Skeletal muscle cell (primary cell): ENCODE data around the gene SLC22A23.

ENCODE experiments used
- DNase-seq: peaks from one replicate; pipeline ENCODE4 v3.0.0-alpha.2; 2010; ENCODE audit warnings: low read depth
- H3K4me3 ChIP-seq: 2 replicates; pipeline ENCODE4 v1.5.1; 2011; ENCODE audit warnings: low read depth, mild to moderate bottlenecking, control low read depth, low read length, moderate library complexity

The SLC22A23 gene

GRCh38 chr6:3361312-3362037 is 95.4 kb downstream of the SLC22A23 start:
- no peak overlapping the region for H3K4me3 ChIP-seq
- no peak for DNase-seq

- DNase-seq: no peak
- no peak overlapping the region for H3K4me3 ChIP-seq
Observed at GRCh38 chr6:3360727-3361045, 96.2 kb downstream of the SLC22A23 start.

GRCh38 chr6:3359973-3360726 is 96.7 kb downstream of the SLC22A23 start:
- no peak overlapping the region for H3K4me3 ChIP-seq
- no peak for DNase-seq

- no peak overlapping the region for H3K4me3 ChIP-seq
- no peak for DNase-seq
Observed at GRCh38 chr6:3359101-3359752, 97.6 kb downstream of the SLC22A23 start.

- no peak overlapping the region for H3K4me3 ChIP-seq
- DNase-seq: no peak
Observed at GRCh38 chr6:3358413-3359100, 98.3 kb downstream of the SLC22A23 start.

- no peak overlapping the region for H3K4me3 ChIP-seq
- DNase-seq: no peak
Observed at GRCh38 chr6:3357678-3358077, 99.2 kb downstream of the SLC22A23 start.

- no peak for DNase-seq
- H3K4me3 ChIP-seq: no peak overlapping the region
Observed at GRCh38 chr6:3356824-3357420, 99.9 kb downstream of the SLC22A23 start.

- H3K4me3 ChIP-seq: peak overlapping the region; percentile 26
- DNase-seq: no peak
Observed at GRCh38 chr6:3356056-3356823, 100.6 kb downstream of the SLC22A23 start.

GRCh38 chr6:3355358-3356055 is 101.3 kb downstream of the SLC22A23 start:
- no peak for DNase-seq

GRCh38 chr6:3355011-3355357 is 101.9 kb downstream of the SLC22A23 start:
- DNase-seq: no peak
- no peak overlapping the region for H3K4me3 ChIP-seq

More at GRCh38 chr6:3355358-3356055, 101.3 kb downstream of the SLC22A23 start:
- H3K4me3 ChIP-seq: peak overlapping the region; percentile 5

- no peak overlapping the region for H3K4me3 ChIP-seq
- DNase-seq: no peak
Observed at GRCh38 chr6:3353939-3354338, 102.9 kb downstream of the SLC22A23 start.

GRCh38 chr6:3353213-3353903 is 103.5 kb downstream of the SLC22A23 start:
- H3K4me3 ChIP-seq: no peak overlapping the region
- DNase-seq: no peak

- H3K4me3 ChIP-seq: no peak overlapping the region
- no peak for DNase-seq
Observed at GRCh38 chr6:3352678-3353077, 104.2 kb downstream of the SLC22A23 start.

- H3K4me3 ChIP-seq: no peak overlapping the region
- DNase-seq: no peak
Observed at GRCh38 chr6:3351829-3352524, 104.9 kb downstream of the SLC22A23 start.

- no peak overlapping the region for H3K4me3 ChIP-seq
- DNase-seq: no peak
Observed at GRCh38 chr6:3351105-3351676, 105.7 kb downstream of the SLC22A23 start.

- H3K4me3 ChIP-seq: no peak overlapping the region
- no peak for DNase-seq
Observed at GRCh38 chr6:3350252-3350796, 106.5 kb downstream of the SLC22A23 start.
